Kidney (tissue), 14 donors: ENCODE data around the gene MPEG1. TPM values are rescaled to one million over a fixed set of nuclear protein-coding genes. Genes with fewer than 3 reads are reported as not detected.
A peak's percentile ranks its signal among the peaks of the same experiment; 100 is the strongest.

Source experiments
- DNase-seq, 5 donors: peaks; one replicate each; pipeline ENCODE4 v3.0.0-alpha.2; 2013 to 2020
- FAIRE-seq: peaks from 2 replicates; lab custom pipeline; 2012; peaks lifted over from hg19 to GRCh38; lab: Jason Lieb, UNC
- H3K27ac ChIP-seq, 2 donors: one replicate each; pipeline ENCODE4 v1.7.0; 2013; ENCODE audit warnings: low read depth in 2 of 2, low read length in 2 of 2, inconsistent platforms in 1 of 2
- H3K27me3 ChIP-seq: one replicate; pipeline ENCODE4 v1.7.1; 2013; ENCODE audit warnings: low read length, inconsistent platforms; ENCODE audit not compliant: control insufficient read depth, insufficient read depth
- H3K36me3 ChIP-seq, 3 donors: one replicate each; pipeline versions ENCODE4 v1.7.0 to v1.7.1; 2013; ENCODE audit warnings: low read length in 3 of 3, control low read depth in 1 of 3, inconsistent platforms in 1 of 3; ENCODE audit not compliant: insufficient read depth in 3 of 3, control insufficient read depth in 2 of 3
- H3K4me1 ChIP-seq, 3 donors: one replicate each; pipeline versions ENCODE4 v1.7.0 to v1.7.1; 2013; ENCODE audit warnings: low read length in 3 of 3, inconsistent platforms in 1 of 3, low read depth in 1 of 3; ENCODE audit not compliant: control insufficient read depth in 2 of 3, insufficient read depth in 2 of 3
- H3K4me3 ChIP-seq, 3 donors: one replicate each; pipeline versions ENCODE4 v1.7.0 to v1.8.1; 2013; ENCODE audit warnings: low read length in 3 of 3, control low read depth in 1 of 3, inconsistent platforms in 1 of 3
- H3K9ac ChIP-seq, 3 donors: one replicate each; pipeline versions ENCODE4 v1.7.0 to v1.7.1; 2013; ENCODE audit warnings: low read length in 3 of 3, control low read depth in 1 of 3, inconsistent platforms in 1 of 3
- H3K9me3 ChIP-seq, 3 donors: one replicate each; pipeline versions ENCODE4 v1.7.0 to v1.7.1; 2013; ENCODE audit warnings: low read length in 3 of 3, control low read depth in 1 of 3, inconsistent platforms in 1 of 3; ENCODE audit not compliant: control insufficient read depth in 2 of 3, insufficient read depth in 1 of 3
- intact Hi-C: fragments of 100-400 bp; cut with DNase I; formaldehyde crosslinking; loops from one replicate; pipeline ENCODE4 v1.11.1; 2022
- polyA plus RNA-seq: library from polyadenylated mRNA; stranded (reverse); fragments of 350-450 nt; fragmentation: Illumina TruSeq; extraction: RNeasy Lipid Tissue Mini Kit (QIAGEN cat#74804); gene quantifications from one replicate; pipeline ENCODE4 v1.2.3, GENCODE V29; 2014; ENCODE audit warnings: low read depth, low replicate concordance; ENCODE audit not compliant: insufficient read depth
- total RNA-seq: library from RNA; stranded (reverse); fragmentation: NEBNext Ultra II Directional; extraction: Animal tissue kit (Norgen Biotek cat#: 25700); gene quantifications from one replicate; pipeline ENCODE4 v1.2.1, GENCODE V29; 2021
- TF ChIP-seq, protein P1 (sequence below): IDR thresholded peaks from 3 replicates; pipeline ENCODE4 v1.5.1; 2012; ENCODE audit warnings: mild to moderate bottlenecking, moderate library complexity, borderline replicate concordance; ENCODE audit not compliant: insufficient read depth; ENCODE audit errors: extremely low read depth
- donor health status: control.
- donor health status: control.
- donor health status: control.
- donor health status: control.
- donor health status: control.
- donor health status: DM: yes; HTN: yes; CAD: no.
- donor health status: Normal renal cell carcinoma (clear cell type).

Gene MPEG1
- total and polyA plus RNA-seq, 2 donors from 2014 or later, result 2.6 to 33.1 TPM

DNA sequence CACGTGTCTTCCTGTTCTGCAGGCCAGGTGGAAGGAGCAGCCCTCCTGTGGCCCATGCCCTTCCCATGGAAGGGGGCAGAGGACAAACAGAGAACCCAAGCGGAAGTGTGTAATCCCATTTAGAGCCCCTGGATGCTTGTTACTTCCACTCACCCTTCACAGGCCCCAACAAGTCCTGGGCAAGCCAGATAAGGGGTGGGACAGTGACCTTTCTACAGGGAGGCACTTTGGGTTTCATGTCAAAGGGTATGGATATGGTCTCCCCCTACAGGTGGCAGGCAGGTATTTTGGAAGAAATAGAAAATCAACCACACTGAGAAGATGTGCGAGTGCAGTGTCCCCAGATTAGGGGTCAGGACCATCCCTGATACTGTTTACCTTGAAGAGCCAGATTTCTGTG is 11.4 kb downstream of the MPEG1 start:
- no peaks in the 10 kb centered on the region for H3K9me3 ChIP-seq
- no peak for FAIRE-seq
- TF ChIP-seq, protein P1, sequence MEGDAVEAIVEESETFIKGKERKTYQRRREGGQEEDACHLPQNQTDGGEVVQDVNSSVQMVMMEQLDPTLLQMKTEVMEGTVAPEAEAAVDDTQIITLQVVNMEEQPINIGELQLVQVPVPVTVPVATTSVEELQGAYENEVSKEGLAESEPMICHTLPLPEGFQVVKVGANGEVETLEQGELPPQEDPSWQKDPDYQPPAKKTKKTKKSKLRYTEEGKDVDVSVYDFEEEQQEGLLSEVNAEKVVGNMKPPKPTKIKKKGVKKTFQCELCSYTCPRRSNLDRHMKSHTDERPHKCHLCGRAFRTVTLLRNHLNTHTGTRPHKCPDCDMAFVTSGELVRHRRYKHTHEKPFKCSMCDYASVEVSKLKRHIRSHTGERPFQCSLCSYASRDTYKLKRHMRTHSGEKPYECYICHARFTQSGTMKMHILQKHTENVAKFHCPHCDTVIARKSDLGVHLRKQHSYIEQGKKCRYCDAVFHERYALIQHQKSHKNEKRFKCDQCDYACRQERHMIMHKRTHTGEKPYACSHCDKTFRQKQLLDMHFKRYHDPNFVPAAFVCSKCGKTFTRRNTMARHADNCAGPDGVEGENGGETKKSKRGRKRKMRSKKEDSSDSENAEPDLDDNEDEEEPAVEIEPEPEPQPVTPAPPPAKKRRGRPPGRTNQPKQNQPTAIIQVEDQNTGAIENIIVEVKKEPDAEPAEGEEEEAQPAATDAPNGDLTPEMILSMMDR, result peak; percentile 9

DNA sequence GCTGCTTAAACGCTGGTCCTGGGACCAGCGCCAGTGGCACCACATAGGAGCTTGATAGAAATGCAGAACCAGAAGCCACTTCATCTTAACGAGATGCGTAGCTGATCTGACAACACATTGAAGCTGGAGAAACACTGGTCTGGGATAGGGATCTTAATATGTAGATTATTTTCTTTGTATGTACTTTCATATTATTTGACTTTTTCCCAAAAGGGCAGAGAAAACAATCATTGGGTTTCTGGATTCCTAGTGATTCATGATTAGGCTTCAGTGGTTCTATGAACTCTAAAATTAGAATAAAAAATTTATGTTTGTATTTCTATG is 12.3 kb downstream of the MPEG1 start:
- Histone ChIP-seq H3K27ac (peak overlapping the region in 1 of 2 donors; percentile 37), H3K9ac (no peak overlapping the region), H3K4me3 (no peak overlapping the region), H3K36me3 (peaks cover 3 to 23% (median 15%) of the 10 kb centered on the region in 3 donors), H3K4me1 (peaks cover 0 to 19% (median 11%) of the 10 kb centered on the region in 3 donors), H3K9me3 (no peaks in the 10 kb centered on the region), H3K27me3 (no peaks in the 10 kb centered on the region)
- intact Hi-C loops, result no loop called here
- DNase-seq (no peak), FAIRE-seq (no peak)
- TF ChIP-seq, protein P1, result no peak

More for the DNA sequence above, 11.4 kb downstream of the MPEG1 start:
- intact Hi-C loops, result no loop called here
- H3K27me3 ChIP-seq, result no peaks in the 10 kb centered on the region
- H3K4me1 ChIP-seq, result peaks cover 0 to 19% (median 11%) of the 10 kb centered on the region in 3 donors
- H3K4me3 ChIP-seq, result no peak overlapping the region
- DNase-seq, result no peak
- H3K9ac ChIP-seq, result no peak overlapping the region
- no peak overlapping the region for H3K27ac ChIP-seq
- peaks cover 5 to 17% (median 12%) of the 10 kb centered on the region in 3 donors for H3K36me3 ChIP-seq

GRCh38 chr11:59199546-59200422 is 12.9 kb downstream of the MPEG1 start:
- H3K36me3 ChIP-seq, result peaks cover 7 to 24% (median 17%) of the 10 kb centered on the region in 3 donors
- intact Hi-C loops, result no loop called here
- H3K4me1 ChIP-seq, result peaks cover 0 to 19% (median 11%) of the 10 kb centered on the region in 3 donors
- FAIRE-seq (no peak), DNase-seq (peak in 2 of 5 donors; percentile 41 to 68)
- H3K27me3 ChIP-seq, result no peaks in the 10 kb centered on the region
- no peak overlapping the region for H3K4me3 ChIP-seq
- TF ChIP-seq, protein P1, result no peak
- H3K9ac ChIP-seq, result no peak overlapping the region
- H3K9me3 ChIP-seq, result no peaks in the 10 kb centered on the region
- H3K27ac ChIP-seq, result peak overlapping the region; percentile 2 to 37
